Smooth muscle cell (in vitro differentiated cells): ENCODE data around the gene CMYA5. TPM values are rescaled to one million over a fixed set of nuclear protein-coding genes. Genes with fewer than 3 reads are reported as not detected.
"Not testable (repeated sequence)": the region's sequence is repeated elsewhere in the genome, so short reads cannot be mapped to it uniquely, and the experiment has no call there.

Source experiments
- DNase-seq: peaks from one replicate; lab custom pipeline; 2025; ENCODE audit not compliant: unreplicated experiment; lab: John Stamatoyannopoulos, UW
- H2AFZ ChIP-seq: fragments of 200-600 bp; sonication (generic); 2 replicates; pipeline ENCODE4 v1.6.0; 2016; ENCODE audit warnings: antibody characterized with exemption, low read depth, mild to moderate bottlenecking
- H3F3A ChIP-seq: fragments of 200-600 bp; sonication (generic); 2 replicates; pipeline ENCODE4 v1.6.0; 2017; ENCODE audit warnings: antibody characterized with exemption, low read depth
- H3K27ac ChIP-seq: fragments of 200-600 bp; sonication (generic); 2 replicates; pipeline ENCODE4 v1.5.1; 2016; ENCODE audit warnings: low read depth, mild to moderate bottlenecking
- H3K27me3 ChIP-seq: fragments of 200-600 bp; sonication (generic); 2 replicates; pipeline ENCODE4 v1.6.1; 2016; ENCODE audit warnings: low read depth, mild to moderate bottlenecking
- H3K36me3 ChIP-seq: fragments of 200-600 bp; sonication (generic); 2 replicates; pipeline ENCODE4 v1.5.1; 2016; ENCODE audit warnings: low read depth
- H3K4me1 ChIP-seq: fragments of 200-600 bp; sonication (generic); 2 replicates; pipeline ENCODE4 v1.5.1; 2016; ENCODE audit warnings: low read depth
- H3K4me2 ChIP-seq: fragments of 200-600 bp; sonication (generic); 2 replicates; pipeline ENCODE4 v1.6.0; 2016; ENCODE audit warnings: mild to moderate bottlenecking
- H3K4me3 ChIP-seq: fragments of 200-600 bp; sonication (generic); 2 replicates; pipeline ENCODE4 v1.5.1; 2016; ENCODE audit warnings: mild to moderate bottlenecking
- H3K79me2 ChIP-seq: fragments of 200-600 bp; sonication (generic); 2 replicates; pipeline ENCODE4 v1.6.0; 2016; ENCODE audit warnings: low read depth, mild to moderate bottlenecking
- H3K9ac ChIP-seq: fragments of 200-600 bp; sonication (generic); 2 replicates; pipeline ENCODE4 v1.6.0; 2016; ENCODE audit warnings: low read depth
- H3K9me3 ChIP-seq: fragments of 200-600 bp; sonication (generic); replicated peaks from 2 replicates; pipeline ENCODE4 v1.5.1; 2016; ENCODE audit warnings: low read depth
- H4K20me1 ChIP-seq: fragments of 200-600 bp; sonication (generic); 2 replicates; pipeline ENCODE4 v1.6.0; 2016; ENCODE audit warnings: low read depth
- WGBS: methylation state at CpG from one replicate; pipeline ENCODE4 v1.1.7; 2016; ENCODE audit warnings: low lambda C conversion rate; 5-methylcytosine and 5-hydroxymethylcytosine counted together
- polyA plus RNA-seq: library from polyadenylated mRNA; unstranded; fragments of >200 nt; fragmentation: Nextera tagmentation; extraction: Ambion mirVana; gene quantifications from 2 replicates; pipeline ENCODE4 v1.2.1, GENCODE V29; 2016
- total RNA-seq: library from RNA; depleted of rRNA; stranded (reverse); fragments of >200 nt; gene quantifications from 2 replicates; pipeline ENCODE4 v1.2.3, GENCODE V29; 2014
- TF ChIP-seq, protein P1 (sequence below): fragments of 200-600 bp; sonication (generic); IDR thresholded peaks from 2 replicates; pipeline ENCODE4 v1.5.1; 2017; ENCODE audit warnings: borderline replicate concordance, mild to moderate bottlenecking, antibody characterized with exemption; ENCODE audit not compliant: insufficient read depth, poor library complexity, severe bottlenecking

Gene CMYA5
- total and polyA plus RNA-seq, 2 experiments from 2014 or later, result 0.31 to 1.9 TPM

GRCh38 chr5:79774855-79775237, 85.2 kb downstream of the CMYA5 start:
- H3K9ac ChIP-seq, result no peak overlapping the region
- peak overlapping the region; percentile 66 for H3K27ac ChIP-seq
- no peaks in the 10 kb centered on the region for H3K4me1 ChIP-seq
- H3K79me2 ChIP-seq, result no peaks in the 10 kb centered on the region
- no peaks in the 10 kb centered on the region for H3F3A ChIP-seq
- H2AFZ ChIP-seq, result no peak overlapping the region
- no peaks in the 10 kb centered on the region for H3K27me3 ChIP-seq
- no peaks in the 10 kb centered on the region for H4K20me1 ChIP-seq
- WGBS, result 81% methylated on average over 4 of the region's 4 CpGs
- no peaks in the 10 kb centered on the region for H3K9me3 ChIP-seq
- H3K4me2 ChIP-seq, result peak overlapping the region; percentile 81
- no peaks in the 10 kb centered on the region for H3K36me3 ChIP-seq
- H3K4me3 ChIP-seq, result no peak overlapping the region
- TF ChIP-seq, protein P1, sequence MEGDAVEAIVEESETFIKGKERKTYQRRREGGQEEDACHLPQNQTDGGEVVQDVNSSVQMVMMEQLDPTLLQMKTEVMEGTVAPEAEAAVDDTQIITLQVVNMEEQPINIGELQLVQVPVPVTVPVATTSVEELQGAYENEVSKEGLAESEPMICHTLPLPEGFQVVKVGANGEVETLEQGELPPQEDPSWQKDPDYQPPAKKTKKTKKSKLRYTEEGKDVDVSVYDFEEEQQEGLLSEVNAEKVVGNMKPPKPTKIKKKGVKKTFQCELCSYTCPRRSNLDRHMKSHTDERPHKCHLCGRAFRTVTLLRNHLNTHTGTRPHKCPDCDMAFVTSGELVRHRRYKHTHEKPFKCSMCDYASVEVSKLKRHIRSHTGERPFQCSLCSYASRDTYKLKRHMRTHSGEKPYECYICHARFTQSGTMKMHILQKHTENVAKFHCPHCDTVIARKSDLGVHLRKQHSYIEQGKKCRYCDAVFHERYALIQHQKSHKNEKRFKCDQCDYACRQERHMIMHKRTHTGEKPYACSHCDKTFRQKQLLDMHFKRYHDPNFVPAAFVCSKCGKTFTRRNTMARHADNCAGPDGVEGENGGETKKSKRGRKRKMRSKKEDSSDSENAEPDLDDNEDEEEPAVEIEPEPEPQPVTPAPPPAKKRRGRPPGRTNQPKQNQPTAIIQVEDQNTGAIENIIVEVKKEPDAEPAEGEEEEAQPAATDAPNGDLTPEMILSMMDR, result no peak
- no peak for DNase-seq

GRCh38 chr5:79784741-79785140, 95.1 kb downstream of the CMYA5 start:
- peak overlapping the region; percentile 33 for H3K9ac ChIP-seq
- H3K36me3 ChIP-seq, H3K27ac ChIP-seq, H3K4me1 ChIP-seq, H3F3A ChIP-seq, DNase-seq, H3K79me2 ChIP-seq, H4K20me1 ChIP-seq, H3K9me3 ChIP-seq, H3K27me3 ChIP-seq: not testable (repeated sequence)
- 20% methylated on average over 7 of the region's 14 CpGs for WGBS
- peak overlapping the region; percentile 83 for H3K4me2 ChIP-seq
- peak overlapping the region; percentile 80 for H2AFZ ChIP-seq
- peak overlapping the region; percentile 59 for H3K4me3 ChIP-seq

DNA sequence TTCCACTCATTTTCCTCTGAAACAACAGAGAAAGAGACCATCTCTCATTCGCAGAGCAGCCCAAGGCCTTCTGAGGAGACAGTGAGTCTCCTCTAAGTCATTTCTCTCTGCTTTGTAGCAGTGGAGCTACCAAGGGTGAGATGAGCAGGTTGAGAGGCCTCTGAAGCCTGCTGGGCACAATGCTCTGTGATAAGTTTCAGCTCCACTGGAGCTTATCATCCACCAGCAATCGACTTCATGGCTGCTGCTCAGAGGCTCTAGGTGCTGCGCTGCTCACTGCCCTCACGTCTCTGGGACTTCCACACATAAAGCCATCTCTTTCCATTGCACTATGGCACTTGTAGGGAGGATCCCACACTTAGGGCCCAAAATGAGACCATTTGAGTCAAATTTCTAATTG, 96.3 kb downstream of the CMYA5 start:
- no peaks in the 10 kb centered on the region for H3K36me3 ChIP-seq
- no peaks in the 10 kb centered on the region for H3K9me3 ChIP-seq
- no peak overlapping the region for H3K27ac ChIP-seq
- peaks cover 8% of the 10 kb centered on the region for H3K4me1 ChIP-seq
- no peak for DNase-seq
- 97% methylated on average over 4 of the region's 4 CpGs for WGBS
- no peak overlapping the region for H3K4me3 ChIP-seq
- no peak overlapping the region for H3K9ac ChIP-seq
- no peak overlapping the region for H3K4me2 ChIP-seq
- no peaks in the 10 kb centered on the region for H3K27me3 ChIP-seq
- H3F3A ChIP-seq, result no peaks in the 10 kb centered on the region
- no peaks in the 10 kb centered on the region for H3K79me2 ChIP-seq
- no peaks in the 10 kb centered on the region for H4K20me1 ChIP-seq
- H2AFZ ChIP-seq, result no peak overlapping the region
- TF ChIP-seq, protein P1, result no peak

DNA sequence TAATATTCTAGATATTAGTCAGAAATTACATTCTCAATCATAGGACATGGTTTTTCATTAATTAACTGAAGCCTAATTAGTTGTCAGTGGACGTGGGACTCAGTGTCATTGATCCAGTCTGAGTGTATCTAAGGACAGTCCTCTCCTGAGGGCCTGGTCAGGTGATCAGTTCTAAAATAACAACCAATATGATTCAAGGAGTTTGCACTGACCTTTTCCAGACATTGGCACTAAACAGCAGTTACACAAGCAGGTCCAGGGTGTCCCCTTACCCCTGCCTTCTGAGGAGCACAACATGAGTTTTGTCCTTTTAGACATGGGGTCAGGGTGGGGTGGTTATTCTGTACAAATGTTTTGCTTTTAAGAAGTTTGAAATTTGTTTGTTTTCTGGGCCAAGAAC, 97.8 kb downstream of the CMYA5 start:
- no peaks in the 10 kb centered on the region for H3K27me3 ChIP-seq
- DNase-seq, result no peak
- TF ChIP-seq, protein P1, result no peak
- H3K9ac ChIP-seq, result no peak overlapping the region
- 100% methylated on average over 1 of the region's 1 CpG for WGBS
- no peaks in the 10 kb centered on the region for H4K20me1 ChIP-seq
- no peak overlapping the region for H3K4me3 ChIP-seq
- H3K9me3 ChIP-seq, result no peaks in the 10 kb centered on the region
- no peak overlapping the region for H3K27ac ChIP-seq
- no peak overlapping the region for H3K4me2 ChIP-seq
- no peaks in the 10 kb centered on the region for H3K36me3 ChIP-seq
- no peaks in the 10 kb centered on the region for H3K79me2 ChIP-seq
- H3F3A ChIP-seq, result no peaks in the 10 kb centered on the region
- H3K4me1 ChIP-seq, result peaks cover 8% of the 10 kb centered on the region
- H2AFZ ChIP-seq, result no peak overlapping the region
